K562 (cell line): ENCODE data around the gene SCAMP2. TPM values are rescaled to one million over a fixed set of nuclear protein-coding genes. Genes with fewer than 3 reads are reported as not detected.

Source experiments
- ATAC-seq: fragments of 200-7000 bp; cut with Tn5 transposase; 3 replicates; pipeline ENCODE4 v1.9.1; 2020; ENCODE audit warnings: moderate library complexity
- BruUV-seq: library from RNA; stranded (reverse); fragments of 400-500 nt; replicated peaks from 2 replicates; lab custom pipeline; 2021; lab: Mats Ljungman, UMichigan
- CTCF ChIA-PET: fragments of 300-600 bp; formaldehyde crosslinking; extraction: SDS; loops from one replicate; lab custom pipeline; 2021; ENCODE audit warnings: low intra/inter-chr PET ratio; lab: Yijun Ruan, JAX
- POLR2A ChIA-PET: fragments of 300-600, 350-650 bp; sonication (Branson Sonifier 250); formaldehyde crosslinking; extraction: SDS; loops from one replicate; lab custom pipeline; 2021; ENCODE audit warnings: antibody characterized with exemption, inconsistent platforms; lab: Yijun Ruan, JAX
- DNase-seq, 4 experiments: peaks; one replicate each; pipeline versions ENCODE4 v3.0.0 to v3.0.0-alpha.2; 2011 to 2018; ENCODE audit warnings: low spot score in 3 of 4, mixed read lengths in 3 of 4; ENCODE audit errors: extremely low read depth in 1 of 4
- FAIRE-seq: peaks from 2 replicates; lab custom pipeline; 2011; peaks lifted over from hg19 to GRCh38; lab: Jason Lieb, UNC
- H2AFZ ChIP-seq: 2 replicates; pipeline ENCODE4 v1.6.0; 2011; ENCODE audit warnings: low read depth, low read length, control low read depth, inconsistent platforms
- H3K27ac ChIP-seq: fragments of 200-600 bp; 3 replicates; pipeline ENCODE4 v1.8.0; 2011; ENCODE audit warnings: low read depth, mild to moderate bottlenecking, control low read depth, inconsistent platforms, low read length, moderate library complexity, mixed read lengths; ENCODE audit errors: extremely low read depth
- H3K27me3 ChIP-seq, 2 experiments: fragments of 300-600 bp in 1 of 2; 2 replicates in 1 of 2; 3 replicates in 1 of 2; pipeline versions ENCODE4 v1.6.0 to v1.8.0; 2011; ENCODE audit warnings: inconsistent platforms in 2 of 2, low read length in 2 of 2, mild to moderate bottlenecking in 1 of 2, mixed read lengths in 1 of 2, moderate library complexity in 1 of 2; ENCODE audit not compliant: control insufficient read depth in 2 of 2, insufficient read depth in 2 of 2
- H3K36me3 ChIP-seq: fragments of 300-600 bp; 3 replicates; pipeline ENCODE4 v1.8.0; 2011; ENCODE audit warnings: mild to moderate bottlenecking, low read length, inconsistent platforms; ENCODE audit not compliant: control insufficient read depth, insufficient read depth
- H3K4me1 ChIP-seq, 2 experiments: fragments of 200-600 bp in 1 of 2; replicated peaks in 1 of 2; 2 replicates in 1 of 2; 3 replicates in 1 of 2; pipeline versions ENCODE4 v1.5.1 to v1.8.0; 2011; ENCODE audit warnings: inconsistent platforms in 2 of 2, low read length in 2 of 2, mild to moderate bottlenecking in 1 of 2, mixed read lengths in 1 of 2, moderate library complexity in 1 of 2; ENCODE audit not compliant: control insufficient read depth in 2 of 2, insufficient read depth in 2 of 2
- H3K4me2 ChIP-seq: 2 replicates; pipeline ENCODE4 v1.6.1; 2011; ENCODE audit warnings: low read length, control low read depth, inconsistent platforms, mixed read lengths; ENCODE audit not compliant: insufficient read depth
- H3K4me3 ChIP-seq: fragments of 200-600 bp; sonication (generic), shearing (Covaris generic); 2 replicates; pipeline ENCODE4 v1.5.1; 2016; ENCODE audit warnings: control low read depth, inconsistent platforms
- H3K79me2 ChIP-seq: fragments of 200-600 bp; 3 replicates; pipeline ENCODE4 v1.8.0; 2011; ENCODE audit warnings: low read length, inconsistent platforms; ENCODE audit not compliant: control insufficient read depth, insufficient read depth
- H3K9ac ChIP-seq, 2 experiments: 2 replicates each; pipeline versions ENCODE4 v1.6.0 to v1.6.1; 2011; ENCODE audit warnings: low read depth in 2 of 2, low read length in 2 of 2, control low read depth in 1 of 2, inconsistent platforms in 1 of 2, mild to moderate bottlenecking in 1 of 2, mixed read lengths in 1 of 2; ENCODE audit not compliant: insufficient read depth in 1 of 2
- H3K9me1 ChIP-seq: one replicate; pipeline ENCODE4 v1.6.0; 2011; ENCODE audit warnings: inconsistent platforms, mild to moderate bottlenecking, low read length, moderate library complexity; ENCODE audit not compliant: control insufficient read depth, insufficient read depth
- H3K9me3 ChIP-seq: replicated peaks from 2 replicates; pipeline ENCODE4 v1.5.1; 2011; ENCODE audit warnings: low read depth, low read length, inconsistent platforms; ENCODE audit not compliant: control insufficient read depth, insufficient read depth
- H4K20me1 ChIP-seq: replicated peaks from 2 replicates; pipeline ENCODE4 v1.6.1; 2011; ENCODE audit warnings: low read length, inconsistent platforms, mixed read lengths; ENCODE audit not compliant: control insufficient read depth, insufficient read depth
- EP300 ChIP-seq: IDR thresholded peaks from 2 replicates; pipeline ENCODE4 v1.6.1; 2012; ENCODE audit warnings: low read length, improper control_type of control experiment
- NFATC3 ChIP-seq: fragments of 450-650 bp; IDR thresholded peaks from 2 replicates; pipeline ENCODE4 v1.6.1; 2017; ENCODE audit warnings: mild to moderate bottlenecking
- NFE2 ChIP-seq: IDR thresholded peaks from 2 replicates; pipeline ENCODE4 v1.6.1; 2014; ENCODE audit warnings: antibody characterized with exemption, low read depth
- PTRF ChIP-seq: fragments of 450-650 bp; IDR thresholded peaks from 2 replicates; pipeline ENCODE4 v1.6.1; 2016; ENCODE audit warnings: mild to moderate bottlenecking, missing genetic modification characterization, missing compliant biosample characterization
- SMAD4 ChIP-seq: fragments of 250-450 bp; sonication (Bioruptor Pico); conservative IDR thresholded peaks from 2 replicates; pipeline ENCODE4 v1.8.0; 2021; ENCODE audit warnings: inconsistent platforms, mild to moderate bottlenecking, moderate library complexity
- WGBS: fragments of 100-300 bp; shearing (Covaris generic); methylation state at CpG from one replicate; pipeline ENCODE4 v1.1.6; 2016; ENCODE audit warnings: low coverage, mixed read lengths; ENCODE audit not compliant: insufficient coverage; ENCODE audit errors: missing lambda C conversion rate; 5-methylcytosine and 5-hydroxymethylcytosine counted together
- in situ Hi-C: fragments of 300-500 bp; cut with MboI; formaldehyde crosslinking; loops from 4 replicates; pipeline ENCODE4 v1.15.0; 2018; ENCODE audit warnings: inconsistent platforms, mixed read lengths
- intact Hi-C: fragments of 100-400 bp; cut with micrococcal nuclease; formaldehyde crosslinking; loops from 2 replicates; pipeline ENCODE4 v1.14.2; 2022
- polyA plus RNA-seq, 8 experiments: library from polyadenylated mRNA; depleted of rRNA in 4 of 8; stranded (reverse) in 5 of 8; unstranded in 3 of 8; fragments of >200 nt; fragmentation: Nextera tagmentation in 2 of 8; fragmentation: Illumina TruSeq in 1 of 8; extraction: Ambion mirVana in 2 of 8; extraction: Trizol in 1 of 8; gene quantifications; 2 replicates each; pipeline versions ENCODE4 v1.2.1 to v1.2.3, GENCODE V29; 2011 to 2014; ENCODE audit warnings: inconsistent platforms in 1 of 8, missing spikeins in 1 of 8
- total RNA-seq, 7 experiments: library from RNA; depleted of rRNA in 6 of 7; stranded (reverse); fragments of >200 nt in 6 of 7; fragmentation: Illumina TruSeq in 2 of 7; extraction: Trizol in 2 of 7; gene quantifications; 2 replicates each; pipeline versions ENCODE4 v1.2.1 to v1.2.3, GENCODE V29; 2011 to 2021; ENCODE audit warnings: low replicate concordance in 1 of 7
- TF ChIP-seq, protein P1 (sequence below): sonication (generic); formaldehyde crosslinking; IDR thresholded peaks from 2 replicates; pipeline ENCODE4 v1.8.0; 2023; ENCODE audit warnings: mild to moderate bottlenecking, missing genetic modification reagents
- TF ChIP-seq, protein P2 (sequence below): IDR thresholded peaks from 2 replicates; pipeline ENCODE4 v1.6.1; 2016; ENCODE audit warnings: missing genetic modification characterization, missing compliant biosample characterization
- TF ChIP-seq, protein P3 (sequence below): fragments of 250-450 bp; sonication (Bioruptor Pico); IDR thresholded peaks from 2 replicates; pipeline ENCODE4 v1.8.0; 2022; ENCODE audit warnings: moderate library complexity, mild to moderate bottlenecking, inconsistent platforms
- TF ChIP-seq, protein P4 (sequence below), 2 experiments: fragments of 450-650 bp in 1 of 2; IDR thresholded peaks; 2 replicates each; pipeline ENCODE4 v1.6.1; 2011 to 2017; ENCODE audit warnings: low read depth in 2 of 2, antibody characterized with exemption in 1 of 2, borderline replicate concordance in 1 of 2, low read length in 1 of 2, mild to moderate bottlenecking in 1 of 2, mixed read lengths in 1 of 2; ENCODE audit not compliant: control insufficient read depth in 1 of 2
- TF ChIP-seq, protein P5 (sequence below): fragments of 250-450 bp; sonication (Bioruptor Pico); IDR thresholded peaks from 2 replicates; pipeline ENCODE4 v1.4.0; 2020

The SCAMP2 gene
- total and polyA plus RNA-seq, 9 of the 15 experiments (the other 6 are each of a cell fraction or from before 2014, with no cell fraction given), result 5.9 to 61.1 (median 20.1) TPM

DNA sequence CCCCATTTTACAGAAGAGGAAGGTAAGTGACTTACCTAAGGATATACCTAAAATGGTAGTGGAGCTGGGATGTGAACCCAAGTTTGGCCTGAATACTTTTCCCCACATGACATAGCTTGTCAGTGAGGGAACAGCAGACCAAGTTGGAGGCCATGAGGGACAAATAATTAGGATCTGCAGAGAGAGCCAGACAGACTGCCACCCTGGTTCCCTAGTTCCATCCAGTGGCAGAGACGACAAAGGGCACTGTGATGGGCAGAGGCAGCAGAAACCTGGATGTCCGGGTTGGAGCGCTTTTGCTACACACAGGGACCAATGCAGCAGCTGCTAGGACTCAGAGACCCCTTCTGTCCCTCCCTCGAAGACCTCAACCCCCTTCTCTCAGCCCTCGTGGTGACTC lies 45.6 kb downstream of the SCAMP2 start:
- in situ Hi-C loops, result no loop called here
- CTCF ChIA-PET, result no interaction called here
- ATAC-seq (no peak), DNase-seq (no peak), FAIRE-seq (peak; percentile 15)
- H2AFZ ChIP-seq, result no peak overlapping the region
- no peaks in the 10 kb centered on the region for H3K79me2 ChIP-seq
- no peaks in the 10 kb centered on the region for H3K9me1 ChIP-seq
- H3K9me3 ChIP-seq, result no peaks in the 10 kb centered on the region
- intact Hi-C loops, result no loop called here
- no TSS peak for BruUV-seq
- POLR2A ChIA-PET, result interaction anchor here (0.7 to 1.3 kb wide), 3 partner anchors 11 to 15 kb away, joined by 3 to 5 read pairs (median 3); partner anchors contain the start of gene ULK3
- H3K4me1 ChIP-seq, result peaks cover 0 to 17% of the 10 kb centered on the region in 2 experiments; a peak in 2 of 5 replicates
- no peak overlapping the region for H3K27ac ChIP-seq
- no peak overlapping the region for H3K4me2 ChIP-seq
- peaks cover 13% of the 10 kb centered on the region; the same call in 1 of the 2 replicates for H4K20me1 ChIP-seq
- peaks cover 21 to 60% of the 10 kb centered on the region in 2 experiments for H3K27me3 ChIP-seq
- H3K9ac ChIP-seq, result no peak overlapping the region
- H3K36me3 ChIP-seq, result no peaks in the 10 kb centered on the region
- H3K4me3 ChIP-seq, result no peak overlapping the region
- WGBS, result 2% methylated on average over 5 of the region's 5 CpGs
- TF ChIP-seq SMAD4 (CRISPR knock-in tag) (no peak), NFATC3 (no peak), EP300 (no peak), PTRF (tag) (no peak), NFE2 (no peak)
- TF ChIP-seq, protein P1, sequence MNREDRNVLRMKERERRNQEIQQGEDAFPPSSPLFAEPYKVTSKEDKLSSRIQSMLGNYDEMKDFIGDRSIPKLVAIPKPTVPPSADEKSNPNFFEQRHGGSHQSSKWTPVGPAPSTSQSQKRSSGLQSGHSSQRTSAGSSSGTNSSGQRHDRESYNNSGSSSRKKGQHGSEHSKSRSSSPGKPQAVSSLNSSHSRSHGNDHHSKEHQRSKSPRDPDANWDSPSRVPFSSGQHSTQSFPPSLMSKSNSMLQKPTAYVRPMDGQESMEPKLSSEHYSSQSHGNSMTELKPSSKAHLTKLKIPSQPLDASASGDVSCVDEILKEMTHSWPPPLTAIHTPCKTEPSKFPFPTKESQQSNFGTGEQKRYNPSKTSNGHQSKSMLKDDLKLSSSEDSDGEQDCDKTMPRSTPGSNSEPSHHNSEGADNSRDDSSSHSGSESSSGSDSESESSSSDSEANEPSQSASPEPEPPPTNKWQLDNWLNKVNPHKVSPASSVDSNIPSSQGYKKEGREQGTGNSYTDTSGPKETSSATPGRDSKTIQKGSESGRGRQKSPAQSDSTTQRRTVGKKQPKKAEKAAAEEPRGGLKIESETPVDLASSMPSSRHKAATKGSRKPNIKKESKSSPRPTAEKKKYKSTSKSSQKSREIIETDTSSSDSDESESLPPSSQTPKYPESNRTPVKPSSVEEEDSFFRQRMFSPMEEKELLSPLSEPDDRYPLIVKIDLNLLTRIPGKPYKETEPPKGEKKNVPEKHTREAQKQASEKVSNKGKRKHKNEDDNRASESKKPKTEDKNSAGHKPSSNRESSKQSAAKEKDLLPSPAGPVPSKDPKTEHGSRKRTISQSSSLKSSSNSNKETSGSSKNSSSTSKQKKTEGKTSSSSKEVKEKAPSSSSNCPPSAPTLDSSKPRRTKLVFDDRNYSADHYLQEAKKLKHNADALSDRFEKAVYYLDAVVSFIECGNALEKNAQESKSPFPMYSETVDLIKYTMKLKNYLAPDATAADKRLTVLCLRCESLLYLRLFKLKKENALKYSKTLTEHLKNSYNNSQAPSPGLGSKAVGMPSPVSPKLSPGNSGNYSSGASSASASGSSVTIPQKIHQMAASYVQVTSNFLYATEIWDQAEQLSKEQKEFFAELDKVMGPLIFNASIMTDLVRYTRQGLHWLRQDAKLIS (CRISPR knock-in tag), result no peak
- TF ChIP-seq, protein P2, sequence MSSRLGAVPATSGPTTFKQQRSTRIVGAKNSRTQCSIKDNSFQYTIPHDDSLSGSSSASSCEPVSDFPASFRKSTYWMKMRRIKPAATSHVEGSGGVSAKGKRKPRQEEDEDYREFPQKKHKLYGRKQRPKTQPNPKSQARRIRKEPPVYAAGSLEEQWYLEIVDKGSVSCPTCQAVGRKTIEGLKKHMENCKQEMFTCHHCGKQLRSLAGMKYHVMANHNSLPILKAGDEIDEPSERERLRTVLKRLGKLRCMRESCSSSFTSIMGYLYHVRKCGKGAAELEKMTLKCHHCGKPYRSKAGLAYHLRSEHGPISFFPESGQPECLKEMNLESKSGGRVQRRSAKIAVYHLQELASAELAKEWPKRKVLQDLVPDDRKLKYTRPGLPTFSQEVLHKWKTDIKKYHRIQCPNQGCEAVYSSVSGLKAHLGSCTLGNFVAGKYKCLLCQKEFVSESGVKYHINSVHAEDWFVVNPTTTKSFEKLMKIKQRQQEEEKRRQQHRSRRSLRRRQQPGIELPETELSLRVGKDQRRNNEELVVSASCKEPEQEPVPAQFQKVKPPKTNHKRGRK (tag), result no peak
- TF ChIP-seq, protein P3, sequence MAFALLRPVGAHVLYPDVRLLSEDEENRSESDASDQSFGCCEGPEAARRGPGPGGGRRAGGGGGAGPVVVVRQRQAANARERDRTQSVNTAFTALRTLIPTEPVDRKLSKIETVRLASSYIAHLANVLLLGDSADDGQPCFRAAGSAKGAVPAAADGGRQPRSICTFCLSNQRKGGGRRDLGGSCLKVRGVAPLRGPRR (CRISPR knock-in tag), result no peak
- TF ChIP-seq, protein P4, sequence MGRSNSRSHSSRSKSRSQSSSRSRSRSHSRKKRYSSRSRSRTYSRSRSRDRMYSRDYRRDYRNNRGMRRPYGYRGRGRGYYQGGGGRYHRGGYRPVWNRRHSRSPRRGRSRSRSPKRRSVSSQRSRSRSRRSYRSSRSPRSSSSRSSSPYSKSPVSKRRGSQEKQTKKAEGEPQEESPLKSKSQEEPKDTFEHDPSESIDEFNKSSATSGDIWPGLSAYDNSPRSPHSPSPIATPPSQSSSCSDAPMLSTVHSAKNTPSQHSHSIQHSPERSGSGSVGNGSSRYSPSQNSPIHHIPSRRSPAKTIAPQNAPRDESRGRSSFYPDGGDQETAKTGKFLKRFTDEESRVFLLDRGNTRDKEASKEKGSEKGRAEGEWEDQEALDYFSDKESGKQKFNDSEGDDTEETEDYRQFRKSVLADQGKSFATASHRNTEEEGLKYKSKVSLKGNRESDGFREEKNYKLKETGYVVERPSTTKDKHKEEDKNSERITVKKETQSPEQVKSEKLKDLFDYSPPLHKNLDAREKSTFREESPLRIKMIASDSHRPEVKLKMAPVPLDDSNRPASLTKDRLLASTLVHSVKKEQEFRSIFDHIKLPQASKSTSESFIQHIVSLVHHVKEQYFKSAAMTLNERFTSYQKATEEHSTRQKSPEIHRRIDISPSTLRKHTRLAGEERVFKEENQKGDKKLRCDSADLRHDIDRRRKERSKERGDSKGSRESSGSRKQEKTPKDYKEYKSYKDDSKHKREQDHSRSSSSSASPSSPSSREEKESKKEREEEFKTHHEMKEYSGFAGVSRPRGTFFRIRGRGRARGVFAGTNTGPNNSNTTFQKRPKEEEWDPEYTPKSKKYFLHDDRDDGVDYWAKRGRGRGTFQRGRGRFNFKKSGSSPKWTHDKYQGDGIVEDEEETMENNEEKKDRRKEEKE (IDR thresholded peaks at IDR 0.05; ENCODE audit: borderline replicate concordance in 1 of 2, control insufficient read depth in 1 of 2, low read depth in 2 of 2, low read length in 1 of 2), result no peak
- TF ChIP-seq, protein P5, sequence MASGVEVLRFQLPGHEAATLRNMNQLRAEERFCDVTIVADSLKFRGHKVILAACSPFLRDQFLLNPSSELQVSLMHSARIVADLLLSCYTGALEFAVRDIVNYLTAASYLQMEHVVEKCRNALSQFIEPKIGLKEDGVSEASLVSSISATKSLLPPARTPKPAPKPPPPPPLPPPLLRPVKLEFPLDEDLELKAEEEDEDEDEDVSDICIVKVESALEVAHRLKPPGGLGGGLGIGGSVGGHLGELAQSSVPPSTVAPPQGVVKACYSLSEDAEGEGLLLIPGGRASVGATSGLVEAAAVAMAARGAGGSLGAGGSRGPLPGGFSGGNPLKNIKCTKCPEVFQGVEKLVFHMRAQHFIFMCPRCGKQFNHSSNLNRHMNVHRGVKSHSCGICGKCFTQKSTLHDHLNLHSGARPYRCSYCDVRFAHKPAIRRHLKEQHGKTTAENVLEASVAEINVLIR (CRISPR knock-in tag), result no peak
